ENCODE results near the gene VTI1A.

VTI1A gene

DNA sequence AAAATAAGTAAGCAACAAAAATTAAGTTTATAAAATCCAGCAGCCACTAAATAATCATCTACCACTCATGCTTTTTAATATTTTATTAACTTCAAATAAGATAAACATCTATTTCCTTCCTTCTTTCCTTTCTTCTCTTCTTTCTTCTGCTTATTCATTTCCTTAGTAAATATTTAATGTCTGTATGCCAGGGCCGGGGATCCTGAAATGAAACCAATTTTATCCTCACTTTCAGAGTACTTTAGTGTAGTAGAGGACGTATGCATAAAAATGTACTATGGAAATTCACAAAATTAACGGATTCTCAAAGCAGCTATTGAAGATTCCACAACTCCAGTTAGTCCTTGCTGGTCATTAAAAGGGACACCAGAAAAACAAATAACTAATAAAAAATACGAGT, 224.7 kb downstream of the VTI1A start:
- no peak overlapping the region for H3K9ac ChIP-seq
- H3K4me2 ChIP-seq = no peak overlapping the region
- H3K27ac ChIP-seq = no peak overlapping the region
- no peaks in the 10 kb centered on the region for H3K36me3 ChIP-seq (ENCODE audit: insufficient read depth)
- H3K4me1 ChIP-seq (ENCODE audit: low read depth, poor library complexity, severe bottlenecking) = no peaks in the 10 kb centered on the region
- H3K4me3 ChIP-seq (IDR thresholded peaks at IDR 0.05; ENCODE audit: insufficient read depth, low read depth, low read length) = no peak overlapping the region
- no peaks in the 10 kb centered on the region for H3K79me2 ChIP-seq (ENCODE audit: insufficient read depth, low read depth)
- no peaks in the 10 kb centered on the region for H4K20me1 ChIP-seq (ENCODE audit: insufficient read depth)
- TF ChIP-seq CTCF (conservative IDR thresholded peaks at IDR 0.05; ENCODE audit: low read depth, low read length) = no peak
- H2AFZ ChIP-seq (ENCODE audit: low read depth) = no peak overlapping the region
- H3K27me3 ChIP-seq (ENCODE audit: insufficient read depth, low read depth) = no peaks in the 10 kb centered on the region

DNA sequence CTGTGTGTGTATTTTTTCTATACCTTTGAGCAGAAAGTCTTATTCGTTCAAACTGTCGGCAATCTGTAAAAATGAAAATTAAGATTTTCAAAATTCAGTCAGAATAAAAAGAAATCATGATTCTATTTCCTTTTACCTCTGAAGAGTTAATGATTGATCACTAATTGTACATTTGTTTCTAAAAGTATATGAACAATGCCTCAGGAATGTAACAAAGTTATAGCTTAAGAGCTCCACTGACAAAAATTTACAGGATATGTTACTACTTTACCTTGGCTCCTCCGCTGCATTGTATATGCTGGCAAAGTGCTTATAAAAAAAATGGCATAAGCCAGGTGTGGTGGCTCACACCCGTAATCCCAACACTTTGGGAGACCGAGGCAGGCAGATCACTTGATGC, 225.7 kb downstream of the VTI1A start:
- H3K79me2 ChIP-seq (ENCODE audit: insufficient read depth, low read depth) = no peaks in the 10 kb centered on the region
- no peak overlapping the region for H3K4me2 ChIP-seq
- no peak overlapping the region for H3K4me3 ChIP-seq (IDR thresholded peaks at IDR 0.05; ENCODE audit: insufficient read depth, low read depth, low read length)
- no peaks in the 10 kb centered on the region for H4K20me1 ChIP-seq (ENCODE audit: insufficient read depth)
- no peaks in the 10 kb centered on the region for H3K4me1 ChIP-seq (ENCODE audit: low read depth, poor library complexity, severe bottlenecking)
- H3K27ac ChIP-seq = no peak overlapping the region
- H3K36me3 ChIP-seq (ENCODE audit: insufficient read depth) = no peaks in the 10 kb centered on the region
- H2AFZ ChIP-seq (ENCODE audit: low read depth) = no peak overlapping the region
- no peak overlapping the region for H3K9ac ChIP-seq
- no peaks in the 10 kb centered on the region for H3K27me3 ChIP-seq (ENCODE audit: insufficient read depth, low read depth)
- TF ChIP-seq CTCF (conservative IDR thresholded peaks at IDR 0.05; ENCODE audit: low read depth, low read length) = no peak

DNA sequence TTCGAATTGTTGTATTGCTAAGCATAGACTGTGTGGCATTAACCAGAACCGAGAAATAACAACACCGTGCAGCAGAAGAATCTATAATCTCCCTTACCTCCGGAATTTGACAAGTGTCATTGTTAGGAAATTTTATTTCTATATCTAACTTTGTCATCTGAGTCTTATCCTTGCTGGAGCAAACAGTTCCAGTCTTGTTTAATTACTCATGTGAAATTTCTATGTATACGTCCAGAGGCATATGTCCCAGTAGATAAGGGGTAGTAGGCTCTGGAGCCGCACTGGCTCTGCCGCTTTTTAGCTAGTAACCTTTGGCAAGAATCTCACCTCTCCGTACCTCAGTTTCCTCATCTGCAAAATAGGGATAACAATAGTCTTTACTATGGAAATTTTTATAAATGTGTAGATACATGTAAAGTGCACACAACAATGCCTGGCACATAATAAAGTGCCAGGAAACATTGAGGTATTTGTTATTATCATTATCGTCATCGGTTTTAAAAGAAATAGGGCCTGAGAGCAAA, 228.6 kb downstream of the VTI1A start:
- Histone ChIP-seq H3K36me3 (ENCODE audit: insufficient read depth) (no peaks in the 10 kb centered on the region), H3K4me3 (IDR thresholded peaks at IDR 0.05; ENCODE audit: insufficient read depth, low read depth, low read length) (no peak overlapping the region), H3K27me3 (ENCODE audit: insufficient read depth, low read depth) (no peaks in the 10 kb centered on the region), H2AFZ (ENCODE audit: low read depth) (no peak overlapping the region), H4K20me1 (ENCODE audit: insufficient read depth) (no peaks in the 10 kb centered on the region), H3K9ac (no peak overlapping the region), H3K4me2 (no peak overlapping the region), H3K27ac (no peak overlapping the region), H3K4me1 (ENCODE audit: low read depth, poor library complexity, severe bottlenecking) (no peaks in the 10 kb centered on the region), H3K79me2 (ENCODE audit: insufficient read depth, low read depth) (no peaks in the 10 kb centered on the region)
- no peak for TF ChIP-seq CTCF (conservative IDR thresholded peaks at IDR 0.05; ENCODE audit: low read depth, low read length)

DNA sequence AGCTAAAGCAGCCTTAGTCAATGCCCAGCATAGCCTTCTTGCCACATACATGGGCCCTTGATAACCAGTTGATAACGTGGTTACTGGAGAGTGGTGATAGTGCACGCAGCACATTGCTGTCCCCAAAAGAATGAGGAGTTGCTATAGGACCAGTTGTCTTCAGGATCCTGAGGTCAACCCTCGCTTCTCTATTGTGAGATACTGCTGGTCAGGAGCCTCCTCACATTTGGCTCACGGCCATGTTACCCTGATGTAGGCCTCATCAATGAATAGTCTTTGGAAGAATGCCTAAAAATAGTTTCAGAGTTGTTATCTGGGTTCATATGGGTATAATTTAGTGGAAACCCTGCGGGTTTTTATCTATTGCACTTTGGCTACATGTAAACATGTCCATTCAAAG, 230.7 kb downstream of the VTI1A start:
- Histone ChIP-seq H3K79me2 (ENCODE audit: insufficient read depth, low read depth) (no peaks in the 10 kb centered on the region), H3K27me3 (ENCODE audit: insufficient read depth, low read depth) (no peaks in the 10 kb centered on the region), H3K9ac (no peak overlapping the region), H3K36me3 (ENCODE audit: insufficient read depth) (no peaks in the 10 kb centered on the region), H2AFZ (ENCODE audit: low read depth) (no peak overlapping the region), H3K4me2 (no peak overlapping the region), H4K20me1 (ENCODE audit: insufficient read depth) (no peaks in the 10 kb centered on the region), H3K27ac (no peak overlapping the region), H3K4me1 (ENCODE audit: low read depth, poor library complexity, severe bottlenecking) (no peaks in the 10 kb centered on the region), H3K4me3 (IDR thresholded peaks at IDR 0.05; ENCODE audit: insufficient read depth, low read depth, low read length) (no peak overlapping the region)
- TF ChIP-seq CTCF (conservative IDR thresholded peaks at IDR 0.05; ENCODE audit: low read depth, low read length) = no peak
